ENCODE measurements around the gene MAP2K3. TPM values are rescaled to one million over a fixed set of nuclear protein-coding genes. Genes with fewer than 3 reads are reported as not detected.

MAP2K3 gene
- total RNA-seq, 4 donors from 2014 or later: 3.3 to 37.0 (median 12.5) TPM

DNA sequence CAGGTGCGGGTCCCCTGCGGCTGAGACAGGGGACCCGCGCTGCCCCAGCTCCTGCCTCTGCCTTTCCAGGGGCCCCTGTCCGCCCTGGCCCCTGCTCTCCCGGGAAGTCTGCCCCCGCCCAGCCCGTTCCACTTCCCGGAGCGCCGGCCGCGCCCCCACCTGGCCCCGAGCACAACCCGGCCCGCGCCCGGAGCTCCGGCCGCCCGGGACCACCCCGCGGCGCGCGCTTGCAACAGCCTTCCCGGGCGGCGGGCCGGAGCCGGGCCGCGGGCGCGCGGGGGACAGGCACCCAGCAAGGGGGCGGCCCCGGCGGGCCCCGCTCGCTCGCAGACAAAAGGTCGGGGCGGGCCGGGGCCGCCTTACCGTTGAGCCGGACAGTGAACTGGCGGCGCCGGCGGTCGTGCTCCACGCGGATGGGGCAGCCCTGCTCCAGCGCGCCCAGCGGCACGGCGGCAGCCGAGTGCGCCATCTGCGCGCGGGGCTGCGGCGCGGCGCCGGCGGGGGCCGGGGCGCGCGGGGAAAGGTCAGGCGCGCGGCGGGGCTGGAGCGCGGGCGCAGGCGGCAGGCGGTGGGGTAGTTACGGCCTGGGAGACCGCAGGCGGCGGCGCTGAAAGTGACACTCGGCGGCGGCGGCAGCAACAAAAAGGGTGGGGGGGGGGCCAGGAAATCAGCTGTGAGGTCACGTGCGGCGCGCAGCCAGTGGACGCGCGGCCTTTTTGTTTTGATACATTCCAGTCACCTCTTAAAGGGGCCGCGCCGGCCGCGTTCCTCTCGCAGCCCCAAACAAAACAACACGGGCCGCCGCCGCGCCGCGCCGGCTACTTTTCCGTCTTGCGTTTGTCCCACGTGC lies 31.5 kb upstream of the MAP2K3 start, which contains the start of gene NATD1:
Gene NATD1 (minus strand): TSS at position 615 of the 850 bp plus-strand sequence. CDS start 146 bp downstream, at position 469.
- Histone ChIP-seq H3K27ac (peak within 1 kb of the TSS; percentile 78 to 90), H3K27me3 (no peaks in the 10 kb centered on the region), H3K9me3 (no peaks in the 10 kb centered on the region), H3K4me3 (peak within 1 kb of the TSS; percentile 59 to 63), H3K4me1 (peaks cover 0 to 16% of the 10 kb centered on the region in 2 donors), H3K36me3 (no peaks in the 10 kb centered on the region)
- DNase-seq: peak; percentile 81 to 88
- TF ChIP-seq, protein P1, sequence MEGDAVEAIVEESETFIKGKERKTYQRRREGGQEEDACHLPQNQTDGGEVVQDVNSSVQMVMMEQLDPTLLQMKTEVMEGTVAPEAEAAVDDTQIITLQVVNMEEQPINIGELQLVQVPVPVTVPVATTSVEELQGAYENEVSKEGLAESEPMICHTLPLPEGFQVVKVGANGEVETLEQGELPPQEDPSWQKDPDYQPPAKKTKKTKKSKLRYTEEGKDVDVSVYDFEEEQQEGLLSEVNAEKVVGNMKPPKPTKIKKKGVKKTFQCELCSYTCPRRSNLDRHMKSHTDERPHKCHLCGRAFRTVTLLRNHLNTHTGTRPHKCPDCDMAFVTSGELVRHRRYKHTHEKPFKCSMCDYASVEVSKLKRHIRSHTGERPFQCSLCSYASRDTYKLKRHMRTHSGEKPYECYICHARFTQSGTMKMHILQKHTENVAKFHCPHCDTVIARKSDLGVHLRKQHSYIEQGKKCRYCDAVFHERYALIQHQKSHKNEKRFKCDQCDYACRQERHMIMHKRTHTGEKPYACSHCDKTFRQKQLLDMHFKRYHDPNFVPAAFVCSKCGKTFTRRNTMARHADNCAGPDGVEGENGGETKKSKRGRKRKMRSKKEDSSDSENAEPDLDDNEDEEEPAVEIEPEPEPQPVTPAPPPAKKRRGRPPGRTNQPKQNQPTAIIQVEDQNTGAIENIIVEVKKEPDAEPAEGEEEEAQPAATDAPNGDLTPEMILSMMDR (IDR thresholded peaks at IDR 0.05): no peak
- peak; percentile 21 to 65 for TF ChIP-seq POLR2A (IDR thresholded peaks at IDR 0.05)
- intact Hi-C loops (cut with DNase I; ENCODE audit: low total_unique reads): no loop called here

- TF ChIP-seq, protein P1 (IDR thresholded peaks at IDR 0.05): no peak
- no peak for TF ChIP-seq POLR2A (IDR thresholded peaks at IDR 0.05)
- Histone ChIP-seq H3K27ac (peak overlapping the region; percentile 78 to 90), H3K27me3 (no peaks in the 10 kb centered on the region), H3K36me3 (no peaks in the 10 kb centered on the region), H3K4me3 (peak overlapping the region; percentile 59 to 63), H3K4me1 (peaks cover 0 to 16% of the 10 kb centered on the region in 2 donors), H3K9me3 (no peaks in the 10 kb centered on the region)
- no peak for DNase-seq
- intact Hi-C loops (cut with DNase I; ENCODE audit: low total_unique reads): no loop called here
Measured at GRCh38 chr17:21253646-21254441, 30.7 kb upstream of the MAP2K3 start.

GRCh38 chr17:21258593-21258992 lies 25.9 kb upstream of the MAP2K3 start:
- Histone ChIP-seq H3K36me3 (no peaks in the 10 kb centered on the region), H3K4me3 (no peak overlapping the region), H3K4me1 (peaks cover 0 to 5% of the 10 kb centered on the region in 2 donors), H3K27ac (no peak overlapping the region), H3K27me3 (no peaks in the 10 kb centered on the region), H3K9me3 (no peaks in the 10 kb centered on the region)
- TF ChIP-seq, protein P1 (IDR thresholded peaks at IDR 0.05): no peak
- TF ChIP-seq POLR2A (IDR thresholded peaks at IDR 0.05): no peak
- intact Hi-C loops (cut with DNase I; ENCODE audit: low total_unique reads): no loop called here
- no peak for DNase-seq

GRCh38 chr17:21262259-21262993 lies 22.1 kb upstream of the MAP2K3 start:
- Histone ChIP-seq H3K27ac (no peak overlapping the region), H3K27me3 (no peaks in the 10 kb centered on the region), H3K4me1 (no peaks in the 10 kb centered on the region), H3K36me3 (no peaks in the 10 kb centered on the region), H3K9me3 (no peaks in the 10 kb centered on the region), H3K4me3 (no peak overlapping the region)
- intact Hi-C loops (cut with DNase I; ENCODE audit: low total_unique reads): no loop called here
- TF ChIP-seq, protein P1 (IDR thresholded peaks at IDR 0.05): no peak
- TF ChIP-seq POLR2A (IDR thresholded peaks at IDR 0.05): no peak
- DNase-seq: no peak
